Activated CD8-positive, alpha-beta memory T cell treated with anti-CD3 and anti-CD28 coated beads, Interleukin-2, amount 50 U/mL, for 1 hour (primary cell): ENCODE data around the gene SRRM5.
"Not testable (repeated sequence)": the region's sequence is repeated elsewhere in the genome, so short reads cannot be mapped to it uniquely, and the experiment has no call there.

Source experiments
- DNase-seq: peaks from one replicate; pipeline ENCODE4 v3.0.0-alpha.2; 2020; ENCODE audit errors: extremely low read depth

The SRRM5 gene

GRCh38 chr19:43616306-43616705 is 4.4 kb downstream of the SRRM5 start:
- no peak for DNase-seq

- no peak for DNase-seq
Observed at GRCh38 chr19:43616954-43617353, 5.1 kb downstream of the SRRM5 start.

- DNase-seq: no peak
Observed at GRCh38 chr19:43618921-43619261, 7.0 kb downstream of the SRRM5 start.

- peak; percentile 54 for DNase-seq
Observed at GRCh38 chr19:43619262-43620060, 7.6 kb downstream of the SRRM5 start, which contains the start of gene ZNF428. Gene ZNF428, minus strand, starts transcription at chr19:43619629. Its CDS starts 5,325 bp downstream, at chr19:43614304.

GRCh38 chr19:43620061-43621001 is 8.4 kb downstream of the SRRM5 start:
- peak; percentile 71 for DNase-seq

GRCh38 chr19:43622070-43622469 is 10.2 kb downstream of the SRRM5 start:
- DNase-seq: no peak

- DNase-seq: no peak
Observed at GRCh38 chr19:43622956-43623355, 11.1 kb downstream of the SRRM5 start.

- no peak for DNase-seq
Observed at GRCh38 chr19:43623889-43624670, 12.2 kb downstream of the SRRM5 start.

GRCh38 chr19:43624933-43625332 is 13.0 kb downstream of the SRRM5 start:
- DNase-seq: peak; percentile 72

- DNase-seq: no peak
Observed at GRCh38 chr19:43625918-43626579, 14.2 kb downstream of the SRRM5 start.

- no peak for DNase-seq
Observed at GRCh38 chr19:43626838-43627237, 14.9 kb downstream of the SRRM5 start.

GRCh38 chr19:43628646-43629326 is 16.9 kb downstream of the SRRM5 start:
- no peak for DNase-seq

- no peak for DNase-seq
Observed at GRCh38 chr19:43631491-43631890, 19.6 kb downstream of the SRRM5 start.

GRCh38 chr19:43633520-43633919 is 21.6 kb downstream of the SRRM5 start:
- DNase-seq: no peak

- no peak for DNase-seq
Observed at GRCh38 chr19:43634068-43634467, 22.2 kb downstream of the SRRM5 start.

GRCh38 chr19:43634506-43634871 is 22.6 kb downstream of the SRRM5 start:
- DNase-seq: no peak

GRCh38 chr19:43634872-43635560 is 23.1 kb downstream of the SRRM5 start:
- no peak for DNase-seq

GRCh38 chr19:43635561-43635940 is 23.7 kb downstream of the SRRM5 start:
- DNase-seq: not testable (repeated sequence)

- no peak for DNase-seq
Observed at GRCh38 chr19:43636121-43636683, 24.3 kb downstream of the SRRM5 start.
